Upper lobe of left lung (tissue), 6 donors: ENCODE data around the gene ZNF423. TPM values are rescaled to one million over a fixed set of nuclear protein-coding genes. Genes with fewer than 3 reads are reported as not detected.

Source experiments
- ATAC-seq, 2 donors: fragments of 200-7000 bp; cut with Tn5 transposase; one replicate each; pipeline ENCODE4 v1.9.1; 2022; ENCODE audit warnings: mild to moderate bottlenecking in 2 of 2, moderate library complexity in 2 of 2; ENCODE audit not compliant: low FRiP score in 2 of 2
- DNase-seq, 2 donors: peaks; one replicate each; pipeline ENCODE4 v3.0.0-alpha.2; 2019 to 2020
- H3K27ac ChIP-seq, 4 donors: fragments of 200-600 bp; sonication (generic); one replicate each; pipeline ENCODE4 v1.5.1; 2016 to 2019
- H3K27me3 ChIP-seq, 4 donors: fragments of 200-600 bp; sonication (generic); one replicate each; pipeline ENCODE4 v1.5.1; 2017 to 2019
- H3K36me3 ChIP-seq, 4 donors: fragments of 200-600 bp; sonication (generic); one replicate each; pipeline ENCODE4 v1.5.1; 2016 to 2019
- H3K4me1 ChIP-seq, 4 donors: fragments of 200-600 bp; sonication (generic); one replicate each; pipeline ENCODE4 v1.5.1; 2018 to 2019
- H3K4me3 ChIP-seq, 4 donors: fragments of 200-600 bp; sonication (generic); one replicate each; pipeline ENCODE4 v1.5.1; 2017 to 2019; ENCODE audit warnings: mild to moderate bottlenecking in 2 of 4, moderate library complexity in 1 of 4
- H3K9me3 ChIP-seq, 4 donors: fragments of 200-600 bp; sonication (generic); one replicate each; pipeline ENCODE4 v1.5.1; 2018 to 2019
- EP300 ChIP-seq, 4 donors: sonication (generic); formaldehyde crosslinking; IDR thresholded peaks; one replicate each; pipeline ENCODE4 v1.5.1; 2017; ENCODE audit warnings: antibody characterized with exemption in 4 of 4, control low read depth in 2 of 4
- POLR2A ChIP-seq, 4 donors: fragments of 450-650 bp; IDR thresholded peaks; one replicate each; pipeline ENCODE4 v1.5.1; 2016 to 2017; ENCODE audit warnings: antibody characterized with exemption in 4 of 4, mild to moderate bottlenecking in 2 of 4
- POLR2AphosphoS5 ChIP-seq, 2 donors: sonication (generic); formaldehyde crosslinking; IDR thresholded peaks; one replicate each; pipeline ENCODE4 v1.5.1; 2017; ENCODE audit warnings: antibody characterized with exemption in 2 of 2
- WGBS, 2 donors: methylation state at CpG; one replicate each; pipeline ENCODE4 v1.1.5; 2017 to 2018; 5-methylcytosine and 5-hydroxymethylcytosine counted together
- total RNA-seq, 6 donors: library from RNA; depleted of rRNA in 4 of 6; stranded (reverse); fragments of >200 nt in 4 of 6; gene quantifications; one replicate each; pipeline versions ENCODE4 v1.1.0 to v1.2.1, GENCODE V29; 2016 to 2021
- TF ChIP-seq, protein P1 (sequence below), 6 experiments: fragments of 450-650 bp in 4 of 6; fragments of 200-600 bp in 2 of 6; sonication (generic) in 2 of 6; IDR thresholded peaks; one replicate each; pipeline ENCODE4 v1.5.1; 2016 to 2019; ENCODE audit warnings: antibody characterized with exemption in 6 of 6
- donor health status: DM: no; HTN: no; CAD: no; lungs with moderate emphysema.
- donor health status: DM: no; HTN: yes; CAD: no; lungs with severe emphysema.

ZNF423 gene
- total RNA-seq, 6 donors from 2014 or later = 4.1 to 11.4 (median 6.7) TPM

GRCh38 chr16:49699841-49700175, 156.1 kb downstream of the ZNF423 start:
- H3K4me1 ChIP-seq = peaks cover 15 to 31% (median 18%) of the 10 kb centered on the region in 4 donors
- H3K4me3 ChIP-seq = no peak overlapping the region
- no peak for ATAC-seq
- TF ChIP-seq EP300 (IDR thresholded peaks at IDR 0.05) = no peak
- TF ChIP-seq POLR2A (IDR thresholded peaks at IDR 0.05) = no peak
- TF ChIP-seq, protein P1, sequence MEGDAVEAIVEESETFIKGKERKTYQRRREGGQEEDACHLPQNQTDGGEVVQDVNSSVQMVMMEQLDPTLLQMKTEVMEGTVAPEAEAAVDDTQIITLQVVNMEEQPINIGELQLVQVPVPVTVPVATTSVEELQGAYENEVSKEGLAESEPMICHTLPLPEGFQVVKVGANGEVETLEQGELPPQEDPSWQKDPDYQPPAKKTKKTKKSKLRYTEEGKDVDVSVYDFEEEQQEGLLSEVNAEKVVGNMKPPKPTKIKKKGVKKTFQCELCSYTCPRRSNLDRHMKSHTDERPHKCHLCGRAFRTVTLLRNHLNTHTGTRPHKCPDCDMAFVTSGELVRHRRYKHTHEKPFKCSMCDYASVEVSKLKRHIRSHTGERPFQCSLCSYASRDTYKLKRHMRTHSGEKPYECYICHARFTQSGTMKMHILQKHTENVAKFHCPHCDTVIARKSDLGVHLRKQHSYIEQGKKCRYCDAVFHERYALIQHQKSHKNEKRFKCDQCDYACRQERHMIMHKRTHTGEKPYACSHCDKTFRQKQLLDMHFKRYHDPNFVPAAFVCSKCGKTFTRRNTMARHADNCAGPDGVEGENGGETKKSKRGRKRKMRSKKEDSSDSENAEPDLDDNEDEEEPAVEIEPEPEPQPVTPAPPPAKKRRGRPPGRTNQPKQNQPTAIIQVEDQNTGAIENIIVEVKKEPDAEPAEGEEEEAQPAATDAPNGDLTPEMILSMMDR (IDR thresholded peaks at IDR 0.05) = no peak
- no peak for TF ChIP-seq POLR2AphosphoS5 (IDR thresholded peaks at IDR 0.05)
- DNase-seq = no peak
- WGBS, 2 donors = 72 to 85% methylated on average over 3 of the region's 3 CpGs
- H3K27ac ChIP-seq = peak overlapping the region; percentile 34 to 84 (median 61)
- no peaks in the 10 kb centered on the region for H3K27me3 ChIP-seq
- no peaks in the 10 kb centered on the region for H3K9me3 ChIP-seq
- no peaks in the 10 kb centered on the region for H3K36me3 ChIP-seq

DNA sequence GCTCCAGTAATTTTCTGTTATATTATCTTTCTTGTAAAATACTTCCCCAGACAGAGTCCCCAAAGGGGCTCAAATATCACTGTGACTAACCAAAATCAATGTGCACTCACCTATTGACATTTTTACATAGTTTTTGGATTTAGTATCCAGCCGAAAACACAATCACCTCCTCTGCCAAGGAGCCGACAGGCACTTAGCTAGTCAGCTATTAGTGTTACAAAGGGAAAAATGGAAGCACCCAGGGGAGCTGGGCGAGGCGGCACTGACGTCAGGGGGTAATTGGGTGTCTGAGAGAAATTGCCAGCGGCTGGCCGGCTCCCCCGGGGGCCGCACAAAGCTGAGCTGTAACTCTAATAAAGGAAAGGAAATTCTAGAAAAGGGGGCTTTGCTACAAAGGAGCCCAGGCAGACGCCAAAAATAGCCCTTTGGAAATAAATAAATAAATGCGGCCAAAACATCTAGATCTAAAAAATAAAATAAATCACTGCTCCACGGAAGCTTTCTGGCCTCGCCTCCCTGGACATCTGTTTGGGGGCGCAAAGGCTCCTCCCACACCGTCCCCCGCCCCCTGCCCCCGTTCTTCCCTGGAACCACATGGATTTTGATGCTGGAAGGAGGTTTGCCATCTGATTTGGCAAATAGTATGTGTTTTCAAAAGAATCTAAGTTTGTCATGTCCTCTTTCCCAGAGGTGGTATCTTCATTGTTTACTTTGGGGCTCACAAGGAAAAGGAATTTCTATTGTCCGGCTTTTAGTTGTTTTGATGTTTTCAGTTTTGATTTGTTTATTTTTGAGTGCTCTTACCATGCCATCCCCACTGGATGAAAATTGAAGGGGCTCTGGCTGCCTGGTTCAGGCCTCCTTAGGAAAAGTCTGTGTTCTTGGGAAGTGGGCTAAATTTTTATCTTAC, 156.7 kb downstream of the ZNF423 start:
- H3K9me3 ChIP-seq = no peaks in the 10 kb centered on the region
- H3K4me3 ChIP-seq = peak overlapping the region in 1 of 4 donors; percentile 17
- DNase-seq (peak in 1 of 2 donors; percentile 84), ATAC-seq (peak in 1 of 2 donors; percentile 63)
- TF ChIP-seq, protein P1 (IDR thresholded peaks at IDR 0.05) = no peak
- no peak for TF ChIP-seq POLR2AphosphoS5 (IDR thresholded peaks at IDR 0.05)
- TF ChIP-seq POLR2A (IDR thresholded peaks at IDR 0.05) = no peak
- no peak for TF ChIP-seq EP300 (IDR thresholded peaks at IDR 0.05)
- WGBS, 2 donors = 60% methylated on average over 18 of the region's 18 CpGs
- H3K4me1 ChIP-seq = peaks cover 15 to 31% (median 18%) of the 10 kb centered on the region in 4 donors
- H3K36me3 ChIP-seq = no peaks in the 10 kb centered on the region
- H3K27me3 ChIP-seq = no peaks in the 10 kb centered on the region
- H3K27ac ChIP-seq = peak overlapping the region; percentile 34 to 84 (median 61)

GRCh38 chr16:49698453-49698815, 157.5 kb downstream of the ZNF423 start:
- H3K36me3 ChIP-seq = no peaks in the 10 kb centered on the region
- 55 to 66% methylated on average over 26 of the region's 26 CpGs for WGBS, 2 donors
- peak in 1 of 2 donors; percentile 86 for DNase-seq
- peak overlapping the region in 1 of 4 donors; percentile 17 for H3K4me3 ChIP-seq
- no peak for ATAC-seq
- no peaks in the 10 kb centered on the region for H3K9me3 ChIP-seq
- TF ChIP-seq POLR2AphosphoS5 (IDR thresholded peaks at IDR 0.05) = no peak
- TF ChIP-seq EP300 (IDR thresholded peaks at IDR 0.05) = no peak
- TF ChIP-seq POLR2A (IDR thresholded peaks at IDR 0.05) = no peak
- TF ChIP-seq, protein P1 (IDR thresholded peaks at IDR 0.05) = no peak
- H3K27me3 ChIP-seq = no peaks in the 10 kb centered on the region
- H3K27ac ChIP-seq = peak overlapping the region; percentile 34 to 84 (median 57)
- peaks cover 15 to 31% (median 18%) of the 10 kb centered on the region in 4 donors for H3K4me1 ChIP-seq

DNA sequence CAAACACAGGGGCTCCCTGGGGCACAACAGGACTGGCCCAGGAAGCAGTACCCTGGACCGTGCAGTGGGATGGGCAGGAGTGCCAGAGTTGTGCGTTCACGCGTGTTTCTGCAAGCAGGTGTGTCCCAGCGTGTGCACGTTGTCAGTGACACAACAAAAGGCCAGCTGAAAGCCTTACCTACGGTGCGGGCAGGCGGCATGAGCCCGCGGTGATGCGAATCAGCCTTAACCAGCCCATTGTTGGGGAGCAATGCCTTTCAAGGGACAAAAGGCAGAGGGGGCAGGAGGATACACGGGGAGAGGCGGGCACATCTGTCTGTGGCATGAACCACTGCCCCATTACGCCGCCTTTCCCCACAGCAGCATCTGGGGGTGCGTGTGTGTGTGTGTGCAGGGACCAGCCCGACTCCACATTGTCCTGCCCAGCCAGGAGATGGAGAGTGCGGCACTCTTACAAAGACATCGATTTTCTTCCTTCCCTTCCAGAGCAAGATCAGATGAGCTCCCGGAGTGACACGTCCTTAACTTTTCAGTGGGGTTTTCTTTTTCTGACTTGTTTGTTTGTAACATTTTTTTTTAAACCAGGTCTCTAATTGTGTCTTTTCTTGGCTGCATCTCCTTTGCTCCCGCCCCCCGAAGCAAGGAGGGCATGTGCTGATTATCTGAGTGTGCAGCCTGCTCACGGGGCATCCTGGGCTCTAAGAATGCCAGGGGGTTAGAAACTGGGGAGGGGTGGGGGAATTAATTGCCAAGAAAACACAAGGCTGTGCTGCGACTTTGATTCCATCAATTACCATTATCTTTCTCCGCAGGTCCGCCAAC, 158.1 kb downstream of the ZNF423 start:
- no peaks in the 10 kb centered on the region for H3K27me3 ChIP-seq
- peak overlapping the region in 1 of 4 donors; percentile 17 for H3K4me3 ChIP-seq
- TF ChIP-seq, protein P1 (IDR thresholded peaks at IDR 0.05) = no peak
- TF ChIP-seq EP300 (IDR thresholded peaks at IDR 0.05) (no peak), POLR2A (IDR thresholded peaks at IDR 0.05) (no peak)
- H3K9me3 ChIP-seq = no peaks in the 10 kb centered on the region
- H3K27ac ChIP-seq = peak overlapping the region in 2 of 4 donors; percentile 34 to 84
- H3K4me1 ChIP-seq = peaks cover 15 to 31% (median 18%) of the 10 kb centered on the region in 4 donors
- DNase-seq (no peak), ATAC-seq (no peak)
- 78 to 80% methylated on average over 28 of the region's 28 CpGs for WGBS, 2 donors
- no peaks in the 10 kb centered on the region for H3K36me3 ChIP-seq
